C4-2B (cell line): ENCODE measurements around the gene PIH1D1.

Experiments used
- CTCF ChIP-seq: fragments of 450-650 bp; conservative IDR thresholded peaks from 2 replicates; pipeline ENCODE4 v1.5.1; 2017; ENCODE audit warnings: mild to moderate bottlenecking
- ZFX ChIP-seq: fragments of 450-650 bp; IDR thresholded peaks from 2 replicates; pipeline ENCODE4 v1.6.1; 2017

- no peak for TF ChIP-seq CTCF
- TF ChIP-seq ZFX = no peak
Measured at GRCh38 chr19:49442354-49442753, 9.3 kb downstream of the PIH1D1 start.
